ENCODE measurements around the gene C15orf39. TPM values are rescaled to one million over a fixed set of nuclear protein-coding genes. Genes with fewer than 3 reads are reported as not detected.

Gene C15orf39
- total RNA-seq, 3 donors from 2014 or later = 22.2 to 32.5 (median 24.2) TPM

GRCh38 chr15:75200765-75201615, 692 bp upstream of the C15orf39 start:
- peak overlapping the region; percentile 93 for H3K4me3 ChIP-seq
- H3K9me3 ChIP-seq = no peaks in the 10 kb centered on the region
- DNase-seq (peak; percentile 88 to 91 (median 89)), ATAC-seq (peak; percentile 51)
- H3K4me1 ChIP-seq (ENCODE audit: low read depth) = peaks cover 41% of the 10 kb centered on the region
- H3K36me3 ChIP-seq (ENCODE audit: low read depth) = peaks cover 3% of the 10 kb centered on the region
- TF ChIP-seq CTCF (IDR thresholded peaks at IDR 0.05) = no peak
- intact Hi-C loops (cut with DNase I, micrococcal nuclease) = loop anchor here in 1 of 2 donors (5.0 kb wide), 1 partner anchor 174 kb away; no protein-coding TSS in a partner anchor

- intact Hi-C loops (cut with DNase I, micrococcal nuclease) = loop anchor here in 1 of 2 donors (5.0 kb wide), 1 partner anchor 175 kb away; no protein-coding TSS in a partner anchor
- Histone ChIP-seq H3K36me3 (ENCODE audit: low read depth) (peaks cover 3% of the 10 kb centered on the region), H3K4me3 (peak overlapping the region; percentile 93), H3K9me3 (no peaks in the 10 kb centered on the region), H3K4me1 (ENCODE audit: low read depth) (peaks cover 45% of the 10 kb centered on the region)
- ATAC-seq = peak; percentile 59
- peak; percentile 87 to 94 (median 90) for DNase-seq
- TF ChIP-seq CTCF (IDR thresholded peaks at IDR 0.05) = no peak
These were observed 752 bp downstream of the C15orf39 start for GRCh38 chr15:75202251-75203016.

- H3K4me3 ChIP-seq = peak overlapping the region; percentile 93
- peak in 2 of 3 donors; percentile 36 to 55 for DNase-seq
- ATAC-seq = no peak
- peaks cover 4% of the 10 kb centered on the region for H3K36me3 ChIP-seq (ENCODE audit: low read depth)
- no peak for TF ChIP-seq CTCF (IDR thresholded peaks at IDR 0.05)
- intact Hi-C loops (cut with DNase I, micrococcal nuclease) = loop anchor here in 1 of 2 donors (5.0 kb wide), 1 partner anchor 176 kb away; no protein-coding TSS in a partner anchor
- peaks cover 45% of the 10 kb centered on the region for H3K4me1 ChIP-seq (ENCODE audit: low read depth)
- no peaks in the 10 kb centered on the region for H3K9me3 ChIP-seq
These were observed 1.6 kb downstream of the C15orf39 start for GRCh38 chr15:75203017-75203907.

- ATAC-seq (no peak), DNase-seq (no peak)
- TF ChIP-seq CTCF (IDR thresholded peaks at IDR 0.05) = no peak
- Histone ChIP-seq H3K36me3 (ENCODE audit: low read depth) (peaks cover 11% of the 10 kb centered on the region), H3K9me3 (no peaks in the 10 kb centered on the region), H3K4me1 (ENCODE audit: low read depth) (peaks cover 42% of the 10 kb centered on the region), H3K4me3 (no peak overlapping the region)
- intact Hi-C loops (cut with DNase I, micrococcal nuclease) = loop anchor here in 1 of 2 donors (5.0 kb wide), 1 partner anchor 177 kb away; no protein-coding TSS in a partner anchor
These were observed 2.2 kb downstream of the C15orf39 start for GRCh38 chr15:75203908-75204263.

Measured in mucosa of descending colon (tissue), 3 donors.